ENCODE data around the gene DNAAF8. TPM values are rescaled to one million over a fixed set of nuclear protein-coding genes. Genes with fewer than 3 reads are reported as not detected.

DNAAF8 gene
- total RNA-seq, 1 experiment from 2014 or later = 0.39 TPM

GRCh38 chr16:4689091-4689671 is 45.2 kb upstream of the DNAAF8 start:
- H3K27me3 ChIP-seq (ENCODE audit: insufficient read depth, low read length) = no peaks in the 10 kb centered on the region
- no peaks in the 10 kb centered on the region for H3K79me2 ChIP-seq (ENCODE audit: insufficient read depth, low read length)
- H3K4me3 Mint-ChIP-seq = no peak overlapping the region; a peak in 1 of 5 replicates
- H3K23me2 ChIP-seq (ENCODE audit: insufficient read length, low read depth, low read length, poor library complexity, severe bottlenecking) = peaks cover 3% of the 10 kb centered on the region
- peaks cover 2 to 3% of the 10 kb centered on the region in 2 experiments; a peak in 2 of 4 replicates for H3K4me1 Mint-ChIP-seq
- H3K27me3 Mint-ChIP-seq (ENCODE audit: low read depth) = peaks cover 2% of the 10 kb centered on the region; the same call in 1 of the 2 replicates
- no peak overlapping the region for H3K4ac ChIP-seq (ENCODE audit: low read depth, low read length)
- H4K5ac ChIP-seq (ENCODE audit: insufficient read length, low read depth, low read length) = no peak overlapping the region
- no peak for DNase-seq
- no peak overlapping the region for H3K14ac ChIP-seq (ENCODE audit: insufficient read depth, low read length)
- H3K9me3 ChIP-seq (ENCODE audit: control insufficient read depth, low read depth, low read length) = no peaks in the 10 kb centered on the region
- TF ChIP-seq, protein P1, sequence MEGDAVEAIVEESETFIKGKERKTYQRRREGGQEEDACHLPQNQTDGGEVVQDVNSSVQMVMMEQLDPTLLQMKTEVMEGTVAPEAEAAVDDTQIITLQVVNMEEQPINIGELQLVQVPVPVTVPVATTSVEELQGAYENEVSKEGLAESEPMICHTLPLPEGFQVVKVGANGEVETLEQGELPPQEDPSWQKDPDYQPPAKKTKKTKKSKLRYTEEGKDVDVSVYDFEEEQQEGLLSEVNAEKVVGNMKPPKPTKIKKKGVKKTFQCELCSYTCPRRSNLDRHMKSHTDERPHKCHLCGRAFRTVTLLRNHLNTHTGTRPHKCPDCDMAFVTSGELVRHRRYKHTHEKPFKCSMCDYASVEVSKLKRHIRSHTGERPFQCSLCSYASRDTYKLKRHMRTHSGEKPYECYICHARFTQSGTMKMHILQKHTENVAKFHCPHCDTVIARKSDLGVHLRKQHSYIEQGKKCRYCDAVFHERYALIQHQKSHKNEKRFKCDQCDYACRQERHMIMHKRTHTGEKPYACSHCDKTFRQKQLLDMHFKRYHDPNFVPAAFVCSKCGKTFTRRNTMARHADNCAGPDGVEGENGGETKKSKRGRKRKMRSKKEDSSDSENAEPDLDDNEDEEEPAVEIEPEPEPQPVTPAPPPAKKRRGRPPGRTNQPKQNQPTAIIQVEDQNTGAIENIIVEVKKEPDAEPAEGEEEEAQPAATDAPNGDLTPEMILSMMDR (conservative IDR thresholded peaks at IDR 0.05) = no peak
- no CpG with 5 or more reads among the region's 21 CpGs for WGBS (ENCODE audit: extremely low coverage, insufficient read length, low lambda C conversion rate)
- peaks cover 1 to 27% (median 26%) of the 10 kb centered on the region in 3 experiments; a peak in 6 of 7 replicates for H3K36me3 Mint-ChIP-seq (ENCODE audit: insufficient read depth in 1 of 3, low read depth in 3 of 3)
- no peak overlapping the region for H4K8ac ChIP-seq (replicated peaks; ENCODE audit: insufficient read length, low read depth, low read length)
- no peaks in the 10 kb centered on the region for H3K79me1 ChIP-seq (ENCODE audit: insufficient read depth, low read depth, low read length, poor library complexity, severe bottlenecking)
- no peak overlapping the region for H4K91ac ChIP-seq (ENCODE audit: insufficient read length, low read depth, low read length)
- no peak overlapping the region for H2AK5ac ChIP-seq (ENCODE audit: insufficient read length, low read length)
- H3K4me1 ChIP-seq (ENCODE audit: insufficient read depth, low read length) = no peaks in the 10 kb centered on the region
- no peak overlapping the region for H3K18ac ChIP-seq (ENCODE audit: insufficient read length, low read depth, low read length)
- no peak overlapping the region for H2BK15ac ChIP-seq (ENCODE audit: low read depth, low read length)
- H3K27ac ChIP-seq (ENCODE audit: insufficient read length, low read depth, low read length) = no peak overlapping the region
- H3K27ac Mint-ChIP-seq = no peak overlapping the region
- no peak overlapping the region for H2BK20ac ChIP-seq (ENCODE audit: low read depth, low read length, poor library complexity, severe bottlenecking)
- no peaks in the 10 kb centered on the region for H3K9me3 Mint-ChIP-seq
- no peak overlapping the region for H2BK120ac ChIP-seq (ENCODE audit: low read depth, low read length, poor library complexity, severe bottlenecking)
- H2BK5ac ChIP-seq (ENCODE audit: insufficient read length, low read length) = no peak overlapping the region
- H3K4me2 ChIP-seq (ENCODE audit: insufficient read depth, insufficient read length, low read length) = no peak overlapping the region
- no peak overlapping the region for H3K9ac ChIP-seq (ENCODE audit: extremely low read depth, insufficient read length, low read length)
- no peak overlapping the region for H3K56ac ChIP-seq (ENCODE audit: insufficient read length, low read depth, low read length)
- H2BK12ac ChIP-seq (ENCODE audit: insufficient read length, low read depth, low read length) = no peak overlapping the region
- no peak overlapping the region for H3T11ph ChIP-seq (ENCODE audit: low read length)
- no peak overlapping the region for H3K23ac ChIP-seq (ENCODE audit: insufficient read length, low read depth, low read length)
- no peaks in the 10 kb centered on the region for H4K20me1 ChIP-seq (ENCODE audit: control insufficient read depth, insufficient read depth, insufficient read length)
- no peak overlapping the region for H2AFZ ChIP-seq (ENCODE audit: low read length)
